ENCODE data around the gene DNAH3. TPM values are rescaled to one million over a fixed set of nuclear protein-coding genes. Genes with fewer than 3 reads are reported as not detected.

Gene DNAH3
- total and polyA plus RNA-seq, 2 of the 8 experiments (the other 6 are each of a cell fraction or from before 2014, with no cell fraction given): 0.57 to 0.71 TPM

DNA sequence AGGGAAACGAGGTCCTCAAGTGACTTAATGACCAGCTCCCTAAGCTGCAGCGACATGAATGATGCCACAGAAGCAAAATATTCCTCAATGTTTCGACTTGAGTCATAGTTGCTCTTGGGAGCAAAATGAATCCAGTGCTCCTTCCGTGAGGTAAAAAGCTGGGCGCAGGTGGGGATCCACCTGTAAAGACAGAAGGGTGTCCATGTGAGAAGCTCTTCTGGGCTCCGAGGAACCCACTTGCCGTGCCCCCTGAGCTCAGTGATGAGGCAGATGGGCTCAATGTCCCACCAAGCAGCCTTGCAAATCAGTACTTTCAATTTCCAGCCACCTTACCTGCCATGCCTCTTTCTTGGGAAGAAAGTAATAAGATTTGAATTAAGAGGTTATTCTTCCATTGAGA lies 25.5 kb downstream of the DNAH3 start:
- no peaks in the 10 kb centered on the region for H3K36me3 ChIP-seq (ENCODE audit: control insufficient read depth in 2 of 4, insufficient read depth in 4 of 4, low read length in 3 of 4)
- H3K4me3 ChIP-seq (ENCODE audit: extremely low read depth in 1 of 4, insufficient read depth in 2 of 4, low read depth in 3 of 4, low read length in 4 of 4): no peak overlapping the region
- H2BK15ac ChIP-seq (ENCODE audit: low read length): no peak overlapping the region
- peak overlapping the region; percentile 29 for H3K4ac ChIP-seq (replicated peaks; ENCODE audit: insufficient read length, low read depth, low read length)
- H3K4me1 ChIP-seq (replicated peaks in 1 of 4; ENCODE audit: control insufficient read depth in 3 of 4, insufficient read depth in 4 of 4, low read length in 3 of 4): peaks cover 0 to 5% (median 3%) of the 10 kb centered on the region in 4 experiments; a peak in 5 of 7 replicates
- no peak overlapping the region for H3K9ac ChIP-seq (replicated peaks in 1 of 4; ENCODE audit: extremely low read depth in 1 of 4, low read depth in 3 of 4, low read length in 3 of 4)
- FAIRE-seq (no peak), DNase-seq (ENCODE audit: low read depth in 1 of 2, low spot score in 2 of 2) (no peak)
- no peak overlapping the region for H3K4me2 ChIP-seq (ENCODE audit: insufficient read depth in 1 of 2, low read depth in 2 of 2, low read length in 2 of 2)
- ChIA-PET POLR2A (ENCODE audit: partially characterized antibody) (interaction anchor here (1.1 kb wide), 1 partner anchor 27 kb away, joined by 3 read pairs; no protein-coding TSS in a partner anchor), CTCF (ENCODE audit: partially characterized antibody) (interaction anchor here (0.8 kb wide), 1 partner anchor 23 kb away, joined by 3 read pairs; no protein-coding TSS in a partner anchor)
- H4K20me1 ChIP-seq (replicated peaks in 1 of 2; ENCODE audit: control insufficient read depth in 1 of 2, insufficient read depth in 2 of 2, low read length in 2 of 2): no peaks in the 10 kb centered on the region
- no peak overlapping the region for H2AK5ac ChIP-seq (ENCODE audit: low read depth, low read length)
- H3K23me2 ChIP-seq (ENCODE audit: low read depth, low read length): no peaks in the 10 kb centered on the region
- no peak overlapping the region for H3K23ac ChIP-seq (ENCODE audit: insufficient read length)
- 87% methylated on average over 7 of the region's 7 CpGs; no CpG with 5 or more reads in 1 of the 2 experiments for WGBS, 2 experiments (ENCODE audit: extremely low coverage in 1 of 2, insufficient coverage in 1 of 2, insufficient read length in 1 of 2, insufficient replicate concordance in 2 of 2, low coverage in 1 of 2, low lambda C conversion rate in 2 of 2, missing lambda C conversion rate in 1 of 2)
- no peaks in the 10 kb centered on the region for H3K27me3 ChIP-seq (replicated peaks in 1 of 4; ENCODE audit: control insufficient read depth in 3 of 4, extremely low read depth in 1 of 4, insufficient read depth in 3 of 4, low read length in 3 of 4)
- no peak overlapping the region for H2BK12ac ChIP-seq (ENCODE audit: low read depth, low read length)
- H2AFZ ChIP-seq (ENCODE audit: low read length): no peak overlapping the region
- H2BK20ac ChIP-seq (ENCODE audit: low read length): no peak overlapping the region
- no peak overlapping the region for H3K56ac ChIP-seq (replicated peaks; ENCODE audit: insufficient read length, low read depth, low read length)
- no peak overlapping the region for H2BK5ac ChIP-seq (ENCODE audit: low read depth, low read length)
- no peak overlapping the region for H4K5ac ChIP-seq (ENCODE audit: insufficient read length, low read depth, low read length)
- H3K27ac ChIP-seq (ENCODE audit: low read depth, low read length): no peak overlapping the region
- no peaks in the 10 kb centered on the region for H3K79me1 ChIP-seq (ENCODE audit: low read depth, low read length)
- H4K8ac ChIP-seq (ENCODE audit: extremely low read depth, insufficient read depth, low read length): no peak overlapping the region
- no peak overlapping the region for H3K14ac ChIP-seq (ENCODE audit: insufficient read length)
- H4K91ac ChIP-seq (replicated peaks; ENCODE audit: insufficient read length, low read length): no peak overlapping the region
- no peaks in the 10 kb centered on the region for H3K9me3 ChIP-seq (ENCODE audit: insufficient read depth in 2 of 2, low read depth in 1 of 2, low read length in 1 of 2)
- H3K79me2 ChIP-seq (ENCODE audit: control insufficient read depth in 1 of 2, insufficient read depth in 2 of 2, low read length in 2 of 2): no peaks in the 10 kb centered on the region
- no peak overlapping the region for H2BK120ac ChIP-seq (replicated peaks; ENCODE audit: low read depth, low read length)
- no peak overlapping the region for H3K18ac ChIP-seq (ENCODE audit: extremely low read depth, low read length)
- TF ChIP-seq RAD21 (IDR thresholded peaks at IDR 0.05 in 1 of 2, conservative IDR thresholded peaks at IDR 0.05 in 1 of 2; ENCODE audit: low read depth in 2 of 2, low read length in 2 of 2): no peak

All from H1 (cell line).